Stimulated activated CD4-positive, alpha-beta T cell treated with anti-CD3 and anti-CD28 coated beads, Interleukin-4, amount 100 ng/mL, for 1 hour (primary cell): ENCODE measurements around the gene LRBA.
A peak's percentile ranks its signal among the peaks of the same experiment; 100 is the strongest.

Source experiments
- DNase-seq: peaks from one replicate; pipeline ENCODE4 v3.0.0-alpha.2; 2020

The LRBA gene

DNA sequence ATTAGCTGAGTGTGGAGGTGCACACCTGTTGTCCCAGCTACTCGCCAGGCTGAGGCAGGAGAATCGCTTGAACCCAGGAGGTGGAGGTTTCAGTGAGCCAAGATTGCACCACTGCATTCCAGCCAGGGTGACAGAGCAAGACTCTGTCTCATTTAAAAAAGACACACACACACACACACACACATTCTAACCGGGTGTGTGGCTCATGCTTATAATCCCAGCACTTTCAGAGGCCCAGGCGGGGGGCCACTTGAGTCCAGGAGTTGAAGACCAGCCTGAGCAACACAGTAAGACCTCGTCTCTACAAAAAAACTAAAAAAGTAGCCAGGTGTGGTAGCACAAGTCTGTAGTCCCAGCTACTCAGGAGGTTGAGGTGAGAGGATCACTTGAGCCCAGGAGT lies 152.3 kb downstream of the LRBA start:
- DNase-seq = no peak

DNA sequence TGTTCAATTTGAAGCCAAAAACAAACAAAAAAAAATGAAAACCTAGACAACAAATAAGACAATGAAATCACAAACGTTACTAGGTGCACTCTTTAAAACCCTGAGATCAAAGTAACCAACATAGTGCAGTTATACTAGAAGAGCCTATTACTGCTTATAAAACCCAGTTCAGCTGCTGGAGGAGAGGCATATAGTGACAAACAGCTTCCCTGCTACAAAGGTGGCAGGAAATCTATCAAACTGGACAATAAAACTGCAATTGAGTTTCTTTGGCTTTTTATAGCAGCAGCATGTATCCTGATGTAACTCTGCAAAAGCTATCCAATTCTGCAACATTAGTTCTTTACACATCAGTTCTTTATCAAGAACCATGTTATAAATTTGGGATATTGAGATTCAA lies 155.6 kb downstream of the LRBA start:
- no peak for DNase-seq

DNA sequence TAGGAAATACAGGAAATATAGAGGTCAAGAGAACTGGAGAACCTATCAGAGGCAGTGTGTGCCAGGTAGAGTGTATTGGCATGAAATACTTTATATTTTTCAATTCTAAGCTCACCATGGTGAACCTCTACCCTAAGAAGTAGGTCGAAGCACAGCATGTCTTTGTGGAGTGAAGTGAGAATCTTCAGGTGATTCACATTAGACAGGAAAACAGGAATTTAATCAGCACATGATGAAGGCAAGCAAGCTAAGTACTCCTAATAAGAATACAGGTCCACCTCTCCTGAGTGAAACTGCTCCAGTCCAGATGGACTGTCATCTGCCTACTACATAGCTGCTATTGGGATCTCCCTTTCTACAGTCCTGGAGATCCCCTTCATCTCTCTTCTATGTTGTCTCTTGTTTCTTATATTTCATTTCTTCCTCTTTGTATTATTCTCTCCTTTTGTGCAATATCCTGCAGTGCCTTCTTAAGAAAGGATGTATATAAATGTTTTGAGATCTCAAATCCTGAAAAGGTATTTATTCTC lies 159.0 kb downstream of the LRBA start:
- no peak for DNase-seq

DNA sequence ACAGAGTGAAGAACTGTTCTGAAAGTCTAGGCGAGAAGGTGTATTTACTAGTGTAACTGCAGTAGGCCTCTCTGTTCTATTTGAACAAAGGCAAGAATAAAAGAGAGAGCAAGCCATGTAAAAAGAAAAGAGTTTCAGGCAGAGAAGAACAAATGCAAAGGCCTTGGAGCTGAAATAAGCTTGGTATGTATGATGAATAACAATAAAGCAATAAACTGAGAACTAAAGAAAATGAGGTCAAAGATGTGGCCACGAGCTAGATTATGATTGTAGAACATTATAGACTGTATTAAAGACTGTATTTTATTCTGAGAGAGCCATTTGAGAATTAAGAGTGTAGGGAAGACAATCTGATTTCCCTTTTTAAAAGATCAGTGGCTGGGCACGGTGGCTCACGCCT lies 160.5 kb downstream of the LRBA start:
- DNase-seq = no peak

DNA sequence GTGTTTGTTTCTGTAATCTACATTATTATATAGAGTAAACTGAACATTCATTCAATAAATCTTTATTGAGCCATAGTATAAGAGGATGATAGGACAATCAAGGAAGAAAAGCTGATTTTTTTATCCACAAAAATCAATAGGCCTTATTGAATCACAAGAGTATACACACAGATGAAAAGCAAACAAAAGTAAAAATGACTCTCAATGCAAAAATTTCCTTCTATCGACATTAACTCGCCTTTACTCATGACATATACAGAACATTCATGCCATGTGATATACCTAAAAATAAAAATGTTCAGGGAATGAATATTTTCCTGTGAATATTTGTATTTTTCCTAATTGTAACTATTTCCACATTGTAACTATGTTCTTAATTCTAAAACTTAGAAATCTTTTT lies 161.2 kb downstream of the LRBA start:
- DNase-seq = no peak

DNA sequence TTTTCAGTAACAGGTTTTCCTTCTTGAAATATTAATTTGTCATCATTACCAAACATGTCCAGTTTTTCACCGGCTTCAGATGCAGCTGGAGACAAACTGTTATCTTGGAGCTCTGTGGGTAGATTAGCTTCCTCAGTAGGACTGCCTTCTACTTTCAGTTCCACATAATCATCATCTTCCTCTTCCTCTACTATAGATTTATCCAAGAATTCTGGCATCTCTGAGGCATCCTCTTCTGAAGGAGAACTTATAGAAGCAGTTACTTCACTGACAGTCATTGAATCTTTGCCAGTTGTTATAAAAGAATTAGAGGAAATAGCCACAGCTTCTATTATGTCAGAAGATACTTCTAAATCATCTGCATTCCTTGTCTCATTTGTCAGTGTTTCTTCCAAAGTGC lies 162.9 kb downstream of the LRBA start:
- no peak for DNase-seq

DNA sequence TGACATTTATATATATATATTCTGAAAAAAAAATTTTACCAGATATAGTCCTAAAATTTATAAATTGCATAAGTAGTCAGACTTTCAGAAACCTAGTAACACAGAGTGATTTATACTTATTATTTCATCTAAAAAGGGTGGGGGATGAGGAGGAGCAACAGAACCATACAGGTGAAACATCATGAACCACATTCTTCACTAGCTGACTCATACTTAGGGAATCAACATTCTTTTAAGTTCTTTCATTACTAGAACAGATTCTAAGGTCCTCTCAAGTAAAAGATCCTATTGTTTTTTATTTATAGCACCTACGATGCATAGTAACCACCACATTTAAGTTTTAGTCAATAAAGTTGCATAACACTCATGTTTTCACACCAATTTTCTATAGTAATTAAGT lies 166.1 kb downstream of the LRBA start:
- DNase-seq = no peak

DNA sequence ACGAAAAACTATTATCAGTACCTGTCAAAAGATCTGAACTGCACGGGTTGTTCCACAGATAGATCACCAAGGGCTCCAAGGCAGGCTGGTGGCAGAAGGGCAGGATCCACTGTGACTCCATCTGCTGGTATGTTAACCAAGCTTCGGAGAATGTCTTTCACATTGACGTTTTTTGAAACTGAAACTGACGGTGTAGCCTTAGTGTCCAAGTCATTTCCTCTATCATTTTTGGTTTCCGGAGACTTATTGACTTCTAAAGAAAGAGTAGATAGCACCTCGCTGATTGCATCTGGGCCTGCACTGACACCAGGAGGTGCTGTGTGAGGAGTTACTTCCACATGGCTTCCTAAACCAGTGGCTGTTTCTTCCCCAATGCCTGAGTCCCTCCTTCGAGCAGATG lies 186.9 kb downstream of the LRBA start:
- DNase-seq = peak; percentile 7

DNA sequence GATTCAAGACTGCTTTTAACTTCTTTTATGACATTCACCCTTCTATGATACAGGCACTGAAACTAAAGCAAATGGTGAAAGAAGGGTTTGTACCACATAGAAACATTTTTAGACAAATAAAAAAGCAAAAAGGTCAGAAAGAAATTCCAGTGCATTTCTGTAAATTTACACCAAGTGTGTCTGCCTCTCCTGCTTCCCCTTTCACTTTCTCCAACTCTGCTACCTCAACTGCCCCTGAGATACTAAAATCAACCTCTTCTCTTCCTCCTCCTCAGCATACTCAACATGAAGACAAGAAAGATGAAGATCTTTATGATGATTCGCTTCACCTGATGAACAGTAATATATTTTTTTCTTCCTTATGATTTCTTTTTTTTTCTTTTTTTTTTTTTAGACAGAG lies 187.9 kb downstream of the LRBA start:
- DNase-seq = no peak

DNA sequence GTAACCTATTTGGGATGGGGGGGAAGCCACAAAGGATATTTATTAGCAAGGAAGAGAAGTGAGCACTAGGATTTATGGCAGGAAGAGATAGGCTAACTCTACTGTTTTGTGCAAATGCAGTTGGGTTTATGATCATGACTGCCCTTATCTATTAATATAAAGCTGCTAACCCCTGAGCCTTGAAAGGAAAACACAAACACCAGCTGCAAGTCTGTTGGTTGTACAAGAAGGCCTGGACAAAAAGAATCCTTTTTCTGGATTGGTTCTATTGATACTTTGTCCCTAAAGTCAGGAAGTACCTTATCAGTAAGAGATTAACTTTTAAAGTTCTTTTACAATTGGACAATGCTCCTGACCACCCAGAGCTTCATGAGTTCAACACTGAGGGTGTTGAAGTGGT lies 188.8 kb downstream of the LRBA start:
- DNase-seq = no peak

DNA sequence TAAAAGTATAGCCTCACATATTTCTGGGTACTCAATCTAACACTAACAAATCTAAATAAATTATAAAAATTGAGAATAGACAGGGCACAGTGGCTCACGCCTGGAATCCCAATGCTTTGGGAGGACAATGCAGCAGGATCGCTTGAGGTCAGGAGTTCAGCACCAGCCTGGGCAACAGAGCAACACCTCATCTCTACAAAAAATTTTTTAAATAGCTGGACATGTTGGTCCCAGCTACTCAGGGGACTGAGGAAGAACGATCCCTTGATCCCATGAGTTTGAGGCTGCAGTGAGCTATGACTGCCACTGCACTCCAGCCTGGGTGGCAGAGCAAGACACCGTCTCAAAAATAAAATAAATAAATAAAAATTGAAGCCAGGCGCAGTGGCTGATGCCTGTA lies 192.7 kb downstream of the LRBA start:
- no peak for DNase-seq

DNA sequence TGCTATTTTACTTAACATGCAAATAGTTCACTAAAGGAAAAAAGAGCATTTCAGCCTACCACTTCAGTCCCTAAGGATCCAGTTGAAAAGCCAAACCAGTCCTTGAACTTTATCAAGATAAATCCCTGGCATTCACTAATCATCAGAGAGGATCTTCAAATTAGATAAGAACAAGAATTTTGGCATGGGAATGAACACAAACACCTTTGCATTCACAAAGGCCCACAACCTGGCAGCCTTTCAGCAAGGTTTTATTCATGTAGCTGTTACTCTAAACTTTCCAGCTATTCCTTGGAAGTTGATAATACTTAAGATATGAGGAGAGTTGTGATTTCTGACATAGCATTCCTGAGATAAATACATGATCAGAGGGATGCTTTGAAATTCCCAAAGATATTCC lies 193.4 kb downstream of the LRBA start:
- no peak for DNase-seq

DNA sequence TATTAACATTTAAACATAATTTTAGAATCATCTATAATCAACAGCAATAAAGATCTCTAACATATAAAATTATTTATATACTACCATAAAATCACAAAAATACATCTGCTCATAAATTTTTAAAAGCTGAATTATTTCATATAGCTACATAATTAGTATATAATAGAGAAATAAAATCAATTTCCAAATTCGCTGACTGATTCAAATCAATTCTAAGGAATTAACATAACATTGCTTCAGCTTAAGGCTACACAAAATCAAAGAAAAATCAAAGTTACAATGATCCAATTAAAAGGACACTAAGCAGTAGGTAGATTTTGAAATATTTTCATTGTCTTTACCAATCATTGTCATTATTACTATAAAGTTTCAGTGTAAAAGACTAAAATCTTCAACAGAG lies 194.7 kb downstream of the LRBA start:
- no peak for DNase-seq

DNA sequence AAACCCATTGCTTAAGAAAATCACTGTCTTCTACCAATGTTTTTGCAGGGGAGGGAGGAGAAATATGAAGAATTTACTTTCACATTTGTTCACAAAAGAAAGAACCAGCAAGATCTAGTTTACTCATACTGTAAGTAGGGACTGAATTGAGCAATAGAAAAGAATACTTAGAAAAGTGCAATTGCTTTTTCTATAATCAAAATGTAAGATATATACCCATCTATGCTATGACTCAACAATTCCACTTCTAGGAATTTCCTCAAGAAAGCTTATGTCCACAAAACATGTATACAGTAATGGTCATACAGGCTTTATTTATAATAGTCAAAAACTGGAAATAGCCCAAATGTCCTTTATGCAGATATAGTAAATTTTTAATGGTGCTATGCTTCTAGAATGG lies 196.4 kb downstream of the LRBA start:
- DNase-seq = no peak

DNA sequence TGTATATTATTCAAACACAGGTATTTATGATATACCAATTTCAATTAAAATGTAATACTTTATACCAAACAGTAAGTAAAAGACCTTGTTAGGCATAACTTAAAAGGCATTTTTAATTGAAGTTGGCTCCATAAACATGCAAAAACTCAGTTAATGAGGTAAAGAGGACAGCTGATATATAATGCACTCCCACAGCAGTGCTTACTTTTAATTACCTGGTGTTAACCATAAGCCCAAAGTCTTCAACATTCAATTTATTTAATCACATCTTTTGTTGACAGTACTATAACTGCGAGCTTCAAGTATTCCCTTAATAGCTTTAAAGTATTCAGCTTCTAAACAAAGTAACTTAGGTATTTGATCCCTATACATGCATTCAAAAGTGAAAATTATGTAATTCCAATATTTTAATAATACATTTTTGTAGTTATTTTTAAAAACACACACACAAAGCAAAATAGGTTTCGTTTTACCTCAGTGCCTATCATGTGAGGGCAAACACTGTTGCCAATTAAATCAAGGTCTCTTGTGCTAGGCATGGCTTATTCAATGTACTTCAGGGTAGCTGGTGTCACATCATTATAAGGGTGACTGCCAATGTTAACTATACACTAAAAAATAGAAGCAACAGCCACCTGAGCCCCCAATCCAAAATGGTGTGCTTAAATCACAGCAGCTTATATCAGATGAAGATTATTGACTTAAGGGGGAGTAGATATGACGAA lies 197.1 kb downstream of the LRBA start:
- no peak for DNase-seq

DNA sequence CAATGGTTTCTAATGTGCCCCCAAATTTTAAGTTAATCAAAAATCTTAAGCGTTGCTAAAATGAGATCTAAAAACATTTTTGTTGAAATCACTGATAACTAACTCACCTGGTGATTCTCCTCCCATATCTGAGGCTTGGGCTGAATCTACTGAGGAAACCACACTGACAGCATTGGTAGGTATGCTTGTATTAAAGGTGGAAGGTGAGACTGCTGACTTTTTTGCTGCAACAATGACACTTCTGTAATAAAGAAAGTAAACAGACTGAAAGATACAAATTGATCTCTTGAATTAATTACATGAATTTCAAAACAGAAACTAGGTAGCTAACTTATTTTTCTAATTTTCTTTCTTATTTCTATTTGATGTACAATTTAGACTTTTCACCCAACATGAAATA lies 198.1 kb downstream of the LRBA start:
- DNase-seq = no peak

DNA sequence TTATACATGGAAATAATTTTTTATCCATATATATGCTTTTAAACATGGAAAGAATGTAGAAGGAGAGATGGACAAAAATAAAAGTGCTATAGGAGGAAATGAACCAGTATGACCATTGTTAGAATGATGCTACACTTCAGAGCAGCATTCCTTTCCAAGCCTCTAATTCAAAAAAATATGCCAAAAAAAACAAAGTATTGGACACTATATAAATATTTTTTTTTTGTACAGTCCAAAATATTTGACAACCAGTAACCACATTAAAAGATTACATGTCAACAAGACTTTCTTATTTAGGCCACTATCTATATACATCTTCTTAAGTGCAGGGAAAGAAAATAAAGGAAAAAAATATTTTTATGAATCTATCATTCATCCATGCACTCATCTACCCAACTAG lies 198.6 kb downstream of the LRBA start:
- DNase-seq = no peak

DNA sequence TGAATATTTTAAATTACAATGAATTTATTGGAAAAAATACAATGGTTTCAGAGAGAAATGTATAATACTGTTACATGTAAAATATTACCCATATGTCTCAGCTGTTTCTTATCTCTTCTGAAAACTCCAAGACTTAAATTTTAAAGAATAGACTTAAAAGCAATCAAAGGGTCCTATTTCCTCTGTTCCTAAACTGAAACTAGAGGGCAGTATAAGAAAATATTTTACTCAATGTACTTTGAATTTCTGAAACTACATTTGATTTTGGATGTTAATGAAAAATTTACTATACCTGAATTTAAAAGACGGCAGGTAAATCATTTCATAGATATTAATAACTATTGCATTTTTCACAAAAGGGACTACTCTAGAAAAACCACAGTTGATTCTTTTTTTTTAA lies 200.2 kb downstream of the LRBA start:
- DNase-seq = no peak

DNA sequence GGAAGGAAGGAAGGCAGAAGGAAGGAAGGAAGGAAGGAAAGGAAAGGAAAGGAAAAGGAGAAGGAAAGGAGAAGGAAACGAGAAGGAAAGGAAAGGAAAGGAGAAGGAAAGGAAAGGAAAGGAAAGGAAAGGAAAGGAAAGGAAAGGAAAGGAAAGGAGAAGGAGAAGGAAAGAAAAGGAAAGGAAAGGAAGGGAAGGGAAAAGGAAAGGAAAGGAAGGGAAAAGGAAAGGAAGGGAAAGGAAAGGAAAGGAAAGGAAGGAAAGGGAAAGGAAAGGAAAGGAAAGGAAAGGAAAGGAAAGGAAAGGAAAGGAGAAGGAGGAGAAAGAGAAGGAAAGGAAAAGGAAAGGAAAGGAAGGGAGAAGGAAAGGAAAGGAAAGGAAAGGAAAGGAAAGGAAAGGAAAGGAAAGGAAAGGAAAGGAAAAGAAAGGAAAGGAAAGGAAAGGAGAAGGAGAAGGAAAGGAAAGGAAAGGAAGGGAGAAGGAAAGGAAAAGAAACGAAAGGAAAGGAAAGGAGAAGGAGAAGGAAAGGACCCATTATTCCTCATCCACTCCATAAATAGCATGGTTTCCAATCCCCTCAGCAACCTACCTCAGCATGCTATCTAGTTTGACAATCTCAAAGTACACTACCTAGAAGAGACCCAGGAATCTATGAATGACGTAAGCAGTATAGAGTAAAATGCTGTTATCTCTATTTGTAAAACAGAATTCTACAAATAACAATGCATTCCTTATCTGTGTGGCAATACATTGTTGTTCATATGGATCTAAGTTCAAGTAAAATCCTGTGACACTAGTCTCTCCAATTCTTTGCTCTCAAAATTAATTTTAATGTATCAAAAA lies 209.7 kb downstream of the LRBA start:
- DNase-seq = no peak

DNA sequence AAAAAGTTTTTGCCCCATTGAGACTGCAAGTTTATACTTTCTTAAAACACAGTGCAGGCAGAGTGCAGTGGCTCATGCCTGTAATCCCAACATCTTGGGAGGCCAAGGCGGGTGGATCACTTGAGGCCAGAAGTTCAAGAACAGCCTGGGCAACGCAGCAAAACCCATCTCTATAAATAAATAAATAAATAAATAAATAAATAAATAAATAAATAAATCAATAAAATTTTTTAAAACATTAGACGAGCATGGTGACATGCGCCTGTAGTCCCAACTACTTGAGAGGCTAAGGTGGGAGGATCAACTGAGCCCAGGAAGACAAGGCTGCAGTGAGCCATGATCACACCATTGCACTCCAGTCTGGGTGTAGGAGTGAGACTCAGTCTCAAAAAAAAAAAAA lies 213.3 kb downstream of the LRBA start:
- no peak for DNase-seq

DNA sequence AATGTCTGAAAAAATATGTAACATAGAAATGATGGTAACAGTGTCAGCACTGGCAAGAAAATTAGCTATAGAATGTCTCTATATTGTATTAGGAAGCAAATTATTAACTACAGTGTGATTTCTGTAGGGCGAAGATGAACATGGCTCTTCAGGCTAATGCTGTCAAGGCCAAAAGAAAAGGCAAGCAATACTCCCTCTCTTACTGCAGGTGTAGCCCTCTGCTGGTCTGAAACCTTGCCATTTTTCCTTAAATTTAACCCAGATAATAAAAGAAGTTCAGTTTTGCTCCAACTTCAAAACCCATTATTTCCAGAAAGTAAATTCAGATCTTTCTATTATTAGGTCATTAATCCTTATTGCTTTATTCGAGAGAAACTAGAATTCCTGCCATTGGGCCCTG lies 215.9 kb downstream of the LRBA start:
- no peak for DNase-seq

DNA sequence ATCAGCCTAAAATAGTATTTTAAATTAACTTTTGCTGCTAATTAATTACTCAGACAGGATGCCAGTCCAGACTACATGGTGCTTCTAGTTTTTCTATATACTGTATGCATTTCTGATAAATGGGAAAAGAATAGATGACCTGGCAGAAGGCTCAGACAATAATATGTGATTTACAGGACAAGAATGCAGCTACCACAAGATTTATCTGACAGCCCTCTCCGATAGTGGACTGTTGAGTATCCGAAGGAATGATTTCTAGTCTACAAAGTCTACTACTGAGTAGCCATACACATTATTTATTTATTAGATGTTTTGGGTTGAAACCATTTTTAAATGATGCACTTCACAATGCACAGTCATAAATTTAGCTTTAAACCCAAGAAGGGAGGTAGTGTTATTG lies 220.4 kb downstream of the LRBA start:
- no peak for DNase-seq

DNA sequence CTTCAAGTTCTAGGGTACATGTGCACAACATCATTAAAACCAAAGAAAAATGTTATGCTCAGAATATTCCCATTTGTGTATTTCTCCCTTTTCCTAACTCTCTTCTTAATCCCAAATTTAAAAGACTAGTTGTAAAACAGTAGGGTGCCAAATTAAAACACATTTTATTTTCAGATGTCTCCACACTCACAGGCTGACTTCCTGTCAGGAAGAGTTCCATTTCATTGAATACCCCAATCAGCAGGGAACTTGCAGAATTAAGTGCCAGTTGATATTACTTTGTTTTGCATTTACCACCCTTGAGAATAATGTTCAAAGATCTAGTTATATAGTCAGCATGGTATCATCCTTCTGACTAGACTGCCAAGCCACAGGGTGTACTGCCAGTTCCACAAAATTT lies 225.2 kb downstream of the LRBA start:
- no peak for DNase-seq

DNA sequence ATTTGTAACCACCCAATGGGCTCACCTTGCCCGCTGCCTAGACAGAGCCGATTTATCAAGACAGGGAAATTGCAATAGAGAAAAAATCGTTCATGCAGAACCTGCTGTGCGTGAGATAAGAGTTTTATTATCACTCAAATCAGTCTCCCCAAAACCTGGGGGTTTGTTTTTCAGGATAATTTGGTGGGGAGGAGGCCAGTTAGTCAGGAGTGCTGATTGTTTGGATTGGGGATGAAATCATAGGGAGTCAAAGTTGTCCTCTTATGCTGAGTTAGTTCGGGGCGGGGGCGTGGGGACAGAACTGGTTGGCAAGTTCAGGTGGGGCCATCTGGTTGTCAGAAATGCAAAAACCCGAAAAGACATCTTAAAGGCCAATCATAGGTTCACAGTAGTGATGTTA lies 230.1 kb downstream of the LRBA start:
- DNase-seq = no peak

DNA sequence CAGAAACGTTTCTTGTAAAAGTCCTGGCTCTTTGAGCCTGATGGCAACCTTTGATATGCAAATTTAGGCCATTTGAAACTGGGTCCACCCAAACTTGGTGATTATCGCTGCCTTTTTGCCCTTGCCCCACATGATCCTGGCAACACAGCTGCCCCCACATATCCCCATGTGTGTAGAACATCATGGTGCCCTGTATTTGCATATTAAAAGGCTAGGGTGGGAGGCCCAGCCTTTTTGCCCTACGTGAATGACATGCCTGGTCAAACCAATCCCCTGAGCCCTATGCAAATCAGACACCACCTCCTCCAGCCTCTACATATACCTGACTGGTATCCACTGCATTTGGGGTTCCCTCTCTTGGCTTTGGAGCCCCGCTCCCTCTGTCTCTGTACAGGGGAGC lies 230.8 kb downstream of the LRBA start:
- DNase-seq = no peak
